HG03442 (cell line): ENCODE data around the gene RPL3.
"Not testable (repeated sequence)": the region's sequence is repeated elsewhere in the genome, so short reads cannot be mapped to it uniquely, and the experiment has no call there.

Source experiments
- ATAC-seq: cut with Tn5 transposase; IDR thresholded peaks from one replicate; pipeline ENCODE4 v1.9.1; 2021; ENCODE audit warnings: mild to moderate bottlenecking, moderate library complexity; ENCODE audit not compliant: unreplicated experiment

RPL3 gene

GRCh38 chr22:39319284-39320022, at the start of gene RPL3:
Gene RPL3, minus strand, starts transcription at chr22:39319623. Its CDS starts 26 bp downstream, at chr22:39319597.
- peak; percentile 75 for ATAC-seq

- no peak for ATAC-seq
Measured at GRCh38 chr22:39369186-39369585, 49.8 kb upstream of the RPL3 start.

GRCh38 chr22:39368461-39368911, 49.1 kb upstream of the RPL3 start:
- no peak for ATAC-seq

- no peak for ATAC-seq
Measured at GRCh38 chr22:39367035-39367434, 47.6 kb upstream of the RPL3 start.

- no peak for ATAC-seq
Measured at GRCh38 chr22:39365492-39365780, 46.0 kb upstream of the RPL3 start.

GRCh38 chr22:39364714-39365491, 45.5 kb upstream of the RPL3 start:
- no peak for ATAC-seq

GRCh38 chr22:39363751-39364515, 44.5 kb upstream of the RPL3 start:
- no peak for ATAC-seq

- no peak for ATAC-seq
Measured at GRCh38 chr22:39362932-39363331, 43.5 kb upstream of the RPL3 start.

- no peak for ATAC-seq
Measured at GRCh38 chr22:39362271-39362670, 42.8 kb upstream of the RPL3 start.

- ATAC-seq = no peak
Measured at GRCh38 chr22:39361496-39361895, 42.1 kb upstream of the RPL3 start.

GRCh38 chr22:39360674-39361413, 41.4 kb upstream of the RPL3 start:
- no peak for ATAC-seq

- no peak for ATAC-seq
Measured at GRCh38 chr22:39360242-39360641, 40.8 kb upstream of the RPL3 start.

GRCh38 chr22:39359659-39360195, 40.3 kb upstream of the RPL3 start:
- ATAC-seq = no peak

GRCh38 chr22:39358197-39358596, 38.8 kb upstream of the RPL3 start:
- ATAC-seq = not testable (repeated sequence)

- not testable (repeated sequence) for ATAC-seq
Measured at GRCh38 chr22:39357110-39358108, 38.0 kb upstream of the RPL3 start.

GRCh38 chr22:39356464-39356863, 37.0 kb upstream of the RPL3 start:
- no peak for ATAC-seq

GRCh38 chr22:39355805-39356204, 36.4 kb upstream of the RPL3 start:
- ATAC-seq = not testable (repeated sequence)

GRCh38 chr22:39355080-39355479, 35.7 kb upstream of the RPL3 start:
- no peak for ATAC-seq

GRCh38 chr22:39353346-39353745, 33.9 kb upstream of the RPL3 start:
- no peak for ATAC-seq
